Adrenal gland (tissue), 12 donors: ENCODE measurements around the gene NR1D1. TPM values are rescaled to one million over a fixed set of nuclear protein-coding genes. Genes with fewer than 3 reads are reported as not detected.
A peak's percentile ranks its signal among the peaks of the same experiment; 100 is the strongest.

Experiments used
- DNase-seq, 7 donors: peaks; one replicate each; pipeline ENCODE4 v3.0.0-alpha.2; 2019 to 2020
- H3K27ac ChIP-seq, 5 donors: fragments of 200-600 bp; sonication (generic) in 4 of 5; 1 replicate in 3 of 5; 2 replicates in 2 of 5; pipeline versions ENCODE4 v1.5.1 to v1.8.0; 2016 to 2020; ENCODE audit warnings: mild to moderate bottlenecking in 1 of 5
- H3K27me3 ChIP-seq: fragments of 200-600 bp; 2 replicates; pipeline ENCODE4 v1.8.0; 2021
- H3K36me3 ChIP-seq, 2 donors: fragments of 200-600 bp; replicated peaks in 1 of 2; 1 replicate in 1 of 2; 2 replicates in 1 of 2; pipeline versions ENCODE4 v1.5.1 to v1.8.0; 2018 to 2022
- H3K4me1 ChIP-seq, 2 donors: fragments of 200-600 bp; replicated peaks in 1 of 2; 1 replicate in 1 of 2; 2 replicates in 1 of 2; pipeline versions ENCODE4 v1.5.1 to v1.8.0; 2018 to 2021
- H3K4me3 ChIP-seq, 4 donors: fragments of 200-600 bp; sonication (generic) in 3 of 4; one replicate each; pipeline ENCODE4 v1.5.1; 2016 to 2018
- H3K9me3 ChIP-seq, 3 donors: fragments of 200-600 bp; sonication (generic) in 1 of 3; replicated peaks in 1 of 3; 1 replicate in 2 of 3; 2 replicates in 1 of 3; pipeline versions ENCODE4 v1.5.1 to v1.8.0; 2016 to 2021
- POLR2A ChIP-seq, 2 donors: fragments of 450-650 bp; IDR thresholded peaks; one replicate each; pipeline ENCODE4 v1.6.1; 2017; ENCODE audit warnings: antibody characterized with exemption in 2 of 2, mild to moderate bottlenecking in 2 of 2, moderate library complexity in 1 of 2
- WGBS, 4 donors: extraction: QIAGEN DNeasy Blood & Tissue Kit in 2 of 4; methylation state at CpG; one replicate each; pipeline versions ENCODE4 v1.1.5 to v1.1.7; 2013 to 2017; 5-methylcytosine and 5-hydroxymethylcytosine counted together
- intact Hi-C, 2 donors: fragments of 100-400 bp; cut with DNase I; formaldehyde crosslinking; loops; one replicate each; pipeline versions ENCODE4 v1.14.1 to v1.15.0; 2022 to 2023
- polyA plus RNA-seq, 3 donors: library from polyadenylated mRNA; stranded (reverse); fragments of 200-250 nt in 2 of 3; fragments of 350-450 nt in 1 of 3; fragmentation: Illumina TruSeq in 1 of 3; extraction: RNeasy Lipid Tissue Mini Kit (QIAGEN cat#74804) in 1 of 3; gene quantifications; one replicate each; pipeline ENCODE4 v1.2.3, GENCODE V29; 2013 to 2014
- total RNA-seq, 9 donors: library from RNA; depleted of rRNA in 4 of 9; stranded (reverse); fragments of >200 nt in 4 of 9; fragments of 120-200 nt in 1 of 9; fragmentation: NEBNext Ultra II Directional in 1 of 9; extraction: Animal tissue kit (Norgen Biotek cat#: 25700) in 1 of 9; gene quantifications; one replicate each; pipeline versions ENCODE4 v1.1.0 to v1.2.4, GENCODE V29; 2013 to 2023
- TF ChIP-seq, protein P1 (sequence below), 6 experiments: fragments of 450-650 bp in 4 of 6; fragments of 200-600 bp in 2 of 6; sonication (generic) in 1 of 6; IDR thresholded peaks; 1 replicate in 5 of 6; 2 replicates in 1 of 6; pipeline versions ENCODE4 v1.5.1 to v1.8.0; 2016 to 2021; ENCODE audit warnings: antibody characterized with exemption in 6 of 6, mild to moderate bottlenecking in 2 of 6, moderate library complexity in 1 of 6
- donor health status: healthy with polysubstance abuse.
- donor health status: Bipolar disorder and iron deficiency.
- donor health status: DM: yes; HTN: yes; CAD: no.
- donor health status: DM: no; HTN: no; CAD: no.
- donor health status: DM: no; HTN: no; CAD: no.
- donor health status: DM: yes; HTN: yes; CAD: no.

The NR1D1 gene
- total and polyA plus RNA-seq, 12 donors: 3.4 to 69.1 (median 35.5) TPM

DNA sequence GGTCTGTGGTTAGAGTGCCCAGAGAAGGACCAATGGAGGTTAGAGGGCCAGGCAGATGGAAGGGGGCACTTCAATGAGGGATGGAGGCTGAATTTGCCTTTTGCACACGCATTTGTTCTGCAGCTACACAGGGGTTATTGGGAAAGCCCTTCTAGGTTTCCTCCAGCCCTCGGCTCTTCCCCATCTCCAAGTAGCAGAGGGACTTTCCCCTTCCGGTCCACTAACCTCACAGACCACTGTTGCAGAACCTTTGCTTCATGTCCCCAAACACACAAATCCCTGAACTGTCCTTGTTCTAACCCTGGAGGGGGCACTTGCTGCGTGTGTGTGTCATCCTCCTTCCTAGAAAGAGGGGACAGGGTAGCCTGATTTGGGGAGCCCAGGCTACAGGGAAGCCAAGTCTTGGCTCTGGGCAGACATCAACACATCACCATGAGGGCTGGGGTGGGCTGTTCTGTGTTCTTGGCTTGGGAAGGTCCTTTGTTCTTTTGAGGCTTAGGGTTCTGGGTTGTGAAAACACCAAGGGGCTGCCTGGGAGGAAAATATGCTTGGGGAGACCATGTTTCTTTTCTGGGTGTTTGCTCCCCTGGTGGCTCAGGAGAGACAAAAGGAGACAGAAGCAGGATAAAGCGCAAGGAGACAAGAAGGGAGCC is 7.3 kb upstream of the NR1D1 start:
- Histone ChIP-seq H3K27ac (peak overlapping the region; percentile 75 to 96 (median 94)), H3K4me1 (peaks cover 66 to 74% of the 10 kb centered on the region in 2 donors), H3K36me3 (no peaks in the 10 kb centered on the region), H3K27me3 (no peaks in the 10 kb centered on the region), H3K9me3 (no peaks in the 10 kb centered on the region), H3K4me3 (no peak overlapping the region)
- WGBS, 4 donors: 25 to 42% (median 40%) methylated on average over 4 to 5 of the region's 5 CpGs
- DNase-seq: peak in 3 of 7 donors; percentile 34 to 52 (median 41)
- TF ChIP-seq, protein P1, sequence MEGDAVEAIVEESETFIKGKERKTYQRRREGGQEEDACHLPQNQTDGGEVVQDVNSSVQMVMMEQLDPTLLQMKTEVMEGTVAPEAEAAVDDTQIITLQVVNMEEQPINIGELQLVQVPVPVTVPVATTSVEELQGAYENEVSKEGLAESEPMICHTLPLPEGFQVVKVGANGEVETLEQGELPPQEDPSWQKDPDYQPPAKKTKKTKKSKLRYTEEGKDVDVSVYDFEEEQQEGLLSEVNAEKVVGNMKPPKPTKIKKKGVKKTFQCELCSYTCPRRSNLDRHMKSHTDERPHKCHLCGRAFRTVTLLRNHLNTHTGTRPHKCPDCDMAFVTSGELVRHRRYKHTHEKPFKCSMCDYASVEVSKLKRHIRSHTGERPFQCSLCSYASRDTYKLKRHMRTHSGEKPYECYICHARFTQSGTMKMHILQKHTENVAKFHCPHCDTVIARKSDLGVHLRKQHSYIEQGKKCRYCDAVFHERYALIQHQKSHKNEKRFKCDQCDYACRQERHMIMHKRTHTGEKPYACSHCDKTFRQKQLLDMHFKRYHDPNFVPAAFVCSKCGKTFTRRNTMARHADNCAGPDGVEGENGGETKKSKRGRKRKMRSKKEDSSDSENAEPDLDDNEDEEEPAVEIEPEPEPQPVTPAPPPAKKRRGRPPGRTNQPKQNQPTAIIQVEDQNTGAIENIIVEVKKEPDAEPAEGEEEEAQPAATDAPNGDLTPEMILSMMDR (IDR thresholded peaks at IDR 0.05): peak in 2 of 6 experiments; percentile 8 to 15
- no peak for TF ChIP-seq POLR2A (IDR thresholded peaks at IDR 0.05)
- intact Hi-C loops: no loop called here

DNA sequence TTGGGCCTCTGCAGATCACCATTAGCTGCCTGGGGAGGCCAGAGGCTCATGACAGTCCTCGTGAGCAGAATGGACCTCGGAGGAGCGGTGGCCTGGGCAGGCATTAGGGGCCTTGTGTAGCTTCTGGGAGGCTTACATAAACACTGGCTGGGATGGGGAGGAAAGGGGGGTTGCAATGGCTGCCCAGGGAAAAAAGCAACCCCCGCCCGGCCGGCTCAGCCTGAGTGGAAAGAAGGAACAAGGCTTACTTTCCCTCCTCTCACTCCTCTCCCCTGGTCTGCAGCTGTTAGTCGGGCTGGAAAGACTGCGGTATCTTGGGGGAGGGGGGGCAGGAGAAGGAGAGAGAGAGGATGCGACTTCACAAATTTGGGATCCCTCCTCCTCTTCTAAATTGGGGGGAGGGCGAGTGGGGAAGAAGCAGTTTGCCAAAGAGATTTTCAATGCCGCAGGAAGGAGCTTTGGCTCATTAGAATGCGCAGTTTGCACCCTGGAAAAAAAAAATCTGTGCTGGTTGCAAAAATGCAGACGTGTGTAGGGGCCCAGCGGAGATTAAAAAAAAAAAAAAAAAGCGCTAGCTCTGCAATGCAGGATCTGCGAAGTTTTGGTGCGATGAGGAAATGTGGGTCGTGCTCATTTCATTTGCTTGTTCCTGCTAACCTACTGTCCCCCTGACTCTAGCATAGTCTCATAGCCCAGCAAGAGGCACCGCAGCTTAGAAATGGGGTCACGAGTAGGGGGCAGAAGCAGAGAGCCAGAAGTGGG is 6.6 kb upstream of the NR1D1 start:
- Histone ChIP-seq H3K36me3 (no peaks in the 10 kb centered on the region), H3K27me3 (no peaks in the 10 kb centered on the region), H3K9me3 (no peaks in the 10 kb centered on the region), H3K4me1 (peaks cover 61 to 68% of the 10 kb centered on the region in 2 donors), H3K27ac (peak overlapping the region; percentile 75 to 96 (median 94)), H3K4me3 (no peak overlapping the region)
- TF ChIP-seq, protein P1 (IDR thresholded peaks at IDR 0.05): no peak
- TF ChIP-seq POLR2A (IDR thresholded peaks at IDR 0.05): no peak
- 59 to 67% (median 63%) methylated on average over 20 of the region's 20 CpGs for WGBS, 4 donors
- intact Hi-C loops: no loop called here
- peak in 2 of 7 donors; percentile 24 to 38 for DNase-seq

DNA sequence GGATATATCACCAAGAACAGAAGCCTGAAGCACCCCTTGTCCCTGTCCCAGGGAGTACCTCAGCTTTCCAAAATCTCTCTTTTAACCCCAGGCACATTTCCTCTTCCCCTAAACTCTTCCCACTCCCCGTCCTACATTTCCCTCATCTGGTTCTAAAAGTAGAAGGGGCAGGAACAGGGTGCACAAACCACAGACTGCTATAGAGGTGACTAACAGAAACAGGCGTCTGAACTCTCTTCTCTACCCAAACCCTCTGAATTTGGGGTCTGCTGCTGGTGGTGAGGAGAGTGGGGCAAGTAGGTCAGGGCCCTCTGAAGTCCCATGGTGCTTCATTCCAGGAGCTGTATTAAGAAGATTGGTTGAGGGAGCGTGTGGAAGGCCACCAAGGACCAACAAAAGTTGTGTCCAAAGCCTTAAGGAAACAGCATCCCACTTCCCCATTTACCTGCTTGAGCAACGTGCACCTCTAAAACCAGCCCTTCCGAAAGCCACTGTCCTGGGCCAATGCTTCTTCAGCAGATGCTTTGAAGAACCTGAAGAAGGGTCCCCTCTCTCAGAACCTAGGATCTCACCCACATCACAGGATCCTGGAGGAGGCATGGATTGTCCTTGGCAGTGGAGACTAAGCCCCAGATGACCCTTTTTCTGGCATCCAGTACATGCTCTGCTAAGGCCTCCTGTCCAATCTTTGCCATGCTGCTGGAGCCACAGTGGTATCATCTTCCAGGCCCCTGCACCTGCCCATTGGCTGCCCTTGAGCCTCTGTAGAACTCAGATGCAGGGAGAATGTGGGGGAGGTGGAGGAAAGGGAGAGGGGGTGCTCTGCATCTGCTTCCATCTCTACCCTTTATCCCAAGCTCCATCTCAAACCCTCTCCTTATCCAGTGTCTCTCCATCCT is 5.7 kb upstream of the NR1D1 start:
- Histone ChIP-seq H3K27ac (peak overlapping the region in 4 of 5 donors; percentile 82 to 96 (median 94)), H3K9me3 (no peaks in the 10 kb centered on the region), H3K4me3 (no peak overlapping the region), H3K4me1 (peaks cover 66% of the 10 kb centered on the region in 2 donors), H3K36me3 (no peaks in the 10 kb centered on the region), H3K27me3 (no peaks in the 10 kb centered on the region)
- WGBS, 4 donors: 76 to 88% (median 84%) methylated on average over 5 of the region's 5 CpGs
- no peak for TF ChIP-seq POLR2A (IDR thresholded peaks at IDR 0.05)
- intact Hi-C loops: no loop called here
- DNase-seq: no peak

DNA sequence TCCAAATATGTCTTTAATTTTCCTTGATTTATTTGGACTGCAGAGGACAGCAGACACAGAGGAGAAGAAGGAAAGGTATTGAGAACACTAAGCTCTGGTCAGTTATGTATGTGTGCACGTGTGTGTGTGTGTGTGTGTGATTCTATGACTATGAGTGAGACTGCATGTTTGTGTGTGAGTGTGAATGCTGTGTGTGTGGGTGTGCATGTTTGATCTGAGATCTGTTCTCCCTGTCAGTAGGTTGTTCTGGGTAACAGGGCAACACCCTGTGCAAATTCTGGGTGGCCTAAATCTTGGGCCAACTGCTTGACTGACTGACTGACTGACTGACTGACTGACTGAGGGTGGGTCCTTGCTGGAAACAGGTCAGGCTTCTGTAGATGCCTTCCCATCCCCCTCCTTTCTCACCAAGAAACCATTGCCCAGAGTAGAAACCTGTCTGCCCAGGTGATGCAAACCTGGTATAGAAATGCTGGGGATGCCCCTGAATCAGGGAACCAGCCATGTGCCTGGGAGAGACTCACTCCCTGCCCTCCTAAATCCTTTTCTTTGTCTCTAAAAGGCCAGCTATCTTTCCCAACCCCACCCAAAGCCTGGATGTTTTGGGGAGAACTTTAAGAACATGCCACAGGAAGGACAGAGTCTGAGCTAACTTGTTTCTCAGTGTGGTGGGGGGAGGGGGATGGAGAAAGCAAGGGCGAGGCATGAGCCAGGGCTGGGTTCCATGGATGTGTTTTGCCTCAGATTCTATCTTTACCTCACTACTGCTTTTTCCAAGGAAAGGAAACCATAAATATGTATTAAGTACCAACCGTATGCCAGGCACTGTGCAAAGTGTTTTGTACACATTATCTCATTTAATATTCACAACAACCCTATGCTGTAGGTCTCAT is 4.5 kb upstream of the NR1D1 start:
- TF ChIP-seq, protein P1 (IDR thresholded peaks at IDR 0.05): no peak
- no peak for TF ChIP-seq POLR2A (IDR thresholded peaks at IDR 0.05)
- DNase-seq: no peak
- no peaks in the 10 kb centered on the region for H3K9me3 ChIP-seq
- no peaks in the 10 kb centered on the region for H3K36me3 ChIP-seq
- H3K27me3 ChIP-seq: no peaks in the 10 kb centered on the region
- WGBS, 4 donors: 66 to 80% (median 76%) methylated on average over 3 of the region's 3 CpGs
- H3K4me3 ChIP-seq: no peak overlapping the region
- intact Hi-C loops: no loop called here
- H3K27ac ChIP-seq: peak overlapping the region in 2 of 5 donors; percentile 29 to 94
- H3K4me1 ChIP-seq: peaks cover 56 to 58% of the 10 kb centered on the region in 2 donors
